IPS-20b (cell line): ENCODE data around the gene ZNF765.
"Not testable (repeated sequence)": the region's sequence is repeated elsewhere in the genome, so short reads cannot be mapped to it uniquely, and the experiment has no call there.

ENCODE experiments used
- H3K27ac ChIP-seq: one replicate; pipeline ENCODE4 v1.5.1; 2013; ENCODE audit warnings: low read length
- H3K27me3 ChIP-seq: 2 replicates; pipeline ENCODE4 v1.6.1; 2013; ENCODE audit warnings: mild to moderate bottlenecking, low read length, inconsistent platforms; ENCODE audit not compliant: insufficient read depth
- H3K36me3 ChIP-seq: 2 replicates; pipeline ENCODE4 v1.6.1; 2013; ENCODE audit warnings: low read depth, mild to moderate bottlenecking, inconsistent platforms, low read length, moderate library complexity; ENCODE audit not compliant: insufficient read depth
- H3K4me1 ChIP-seq: 2 replicates; pipeline ENCODE4 v1.6.1; 2013; ENCODE audit warnings: mild to moderate bottlenecking, control low read depth, inconsistent platforms, low read length, moderate library complexity; ENCODE audit not compliant: insufficient read depth
- H3K4me3 ChIP-seq: 2 replicates; pipeline ENCODE4 v1.5.1; 2013; ENCODE audit warnings: mild to moderate bottlenecking, low read length, inconsistent platforms
- H3K9ac ChIP-seq: 2 replicates; pipeline ENCODE4 v1.6.1; 2013; ENCODE audit warnings: low read depth, mild to moderate bottlenecking, inconsistent platforms, low read length, moderate library complexity
- H3K9me3 ChIP-seq: 2 replicates; pipeline ENCODE4 v1.6.1; 2013; ENCODE audit warnings: mild to moderate bottlenecking, low read depth, low read length, inconsistent platforms; ENCODE audit not compliant: insufficient read depth

The ZNF765 gene

GRCh38 chr19:53423680-53424079 lies 28.7 kb downstream of the ZNF765 start:
- H3K9me3 ChIP-seq, H3K27ac ChIP-seq, H3K36me3 ChIP-seq, H3K9ac ChIP-seq, H3K4me1 ChIP-seq, H3K27me3 ChIP-seq: not testable (repeated sequence)
- peak overlapping the region; percentile 56; the same call in 1 of the 2 replicates for H3K4me3 ChIP-seq

GRCh38 chr19:53424968-53425597 lies 30.1 kb downstream of the ZNF765 start:
- Histone ChIP-seq H3K4me3 (no peak overlapping the region), H3K9ac (no peak overlapping the region), H3K27ac (no peak overlapping the region), H3K36me3 (no peaks in the 10 kb centered on the region), H3K9me3 (no peaks in the 10 kb centered on the region), H3K27me3 (no peaks in the 10 kb centered on the region), H3K4me1 (peaks cover 7% of the 10 kb centered on the region; the same call in 1 of the 2 replicates)

GRCh38 chr19:53431399-53432087 lies 36.6 kb downstream of the ZNF765 start, which contains the start of gene ZNF761:
ZNF761 (plus strand) TSS chr19:53431984; CDS start chr19:53447269, 15,285 bp downstream.
- Histone ChIP-seq H3K27me3 (no peaks in the 10 kb centered on the region), H3K4me1 (0 out of 2 replicates have a peak, but pooled peaks cover 3% of the 10 kb centered on the region), H3K36me3 (peaks cover 26% of the 10 kb centered on the region), H3K4me3 (peak within 1 kb of the TSS; percentile 99), H3K9me3 (no peaks in the 10 kb centered on the region), H3K9ac (peak within 1 kb of the TSS; percentile 88), H3K27ac (peak within 1 kb of the TSS; percentile 36)

GRCh38 chr19:53432088-53432661 lies 37.2 kb downstream of the ZNF765 start:
- Histone ChIP-seq H3K9ac (peak overlapping the region; percentile 88), H3K36me3 (peaks cover 31% of the 10 kb centered on the region), H3K27me3 (no peaks in the 10 kb centered on the region), H3K9me3 (no peaks in the 10 kb centered on the region), H3K4me3 (peak overlapping the region; percentile 99), H3K4me1 (0 out of 2 replicates have a peak, but pooled peaks cover 3% of the 10 kb centered on the region), H3K27ac (no peak overlapping the region)

GRCh38 chr19:53443809-53444208 lies 48.9 kb downstream of the ZNF765 start:
- H3K9ac ChIP-seq, H3K27ac ChIP-seq, H3K4me1 ChIP-seq, H3K4me3 ChIP-seq, H3K27me3 ChIP-seq: not testable (repeated sequence)
- Histone ChIP-seq H3K36me3 (peaks cover 70% of the 10 kb centered on the region), H3K9me3 (peaks cover 19% of the 10 kb centered on the region)

- Histone ChIP-seq H3K9me3 (peaks cover 19% of the 10 kb centered on the region), H3K36me3 (peaks cover 78% of the 10 kb centered on the region)
- not testable (repeated sequence) for H3K9ac ChIP-seq, H3K27ac ChIP-seq, H3K4me3 ChIP-seq, H3K27me3 ChIP-seq, H3K4me1 ChIP-seq
Observed at GRCh38 chr19:53447196-53447595, 52.2 kb downstream of the ZNF765 start.

- Histone ChIP-seq H3K9ac (no peak overlapping the region), H3K36me3 (peaks cover 77% of the 10 kb centered on the region), H3K4me3 (no peak overlapping the region)
Observed at GRCh38 chr19:53455828-53456227, 60.9 kb downstream of the ZNF765 start.

GRCh38 chr19:53460131-53460721 lies 65.3 kb downstream of the ZNF765 start:
- H3K9ac ChIP-seq, H3K4me3 ChIP-seq, H3K4me1 ChIP-seq, H3K27me3 ChIP-seq, H3K27ac ChIP-seq: not testable (repeated sequence)
- Histone ChIP-seq H3K9me3 (peaks cover 32% of the 10 kb centered on the region), H3K36me3 (peaks cover 35% of the 10 kb centered on the region)

More at GRCh38 chr19:53455828-53456227, 60.9 kb downstream of the ZNF765 start:
- no peak overlapping the region for H3K27ac ChIP-seq
- peaks cover 56% of the 10 kb centered on the region for H3K9me3 ChIP-seq
- H3K4me1 ChIP-seq, result no peaks in the 10 kb centered on the region; the same call in 1 of the 2 replicates
- no peaks in the 10 kb centered on the region for H3K27me3 ChIP-seq

- H3K9me3 ChIP-seq, result peaks cover 15% of the 10 kb centered on the region
- no peaks in the 10 kb centered on the region for H3K27me3 ChIP-seq
- H3K9ac ChIP-seq, result no peak overlapping the region
- no peak overlapping the region for H3K27ac ChIP-seq
- H3K4me1 ChIP-seq, result peaks cover 5% of the 10 kb centered on the region; the same call in 1 of the 2 replicates
- peaks cover 18% of the 10 kb centered on the region for H3K36me3 ChIP-seq
- H3K4me3 ChIP-seq, result no peak overlapping the region
Observed at GRCh38 chr19:53461866-53462265, 66.9 kb downstream of the ZNF765 start.

GRCh38 chr19:53462861-53463260 lies 67.9 kb downstream of the ZNF765 start:
- no peak overlapping the region for H3K27ac ChIP-seq
- H3K4me1 ChIP-seq, result peaks cover 5% of the 10 kb centered on the region; the same call in 1 of the 2 replicates
- peak overlapping the region; percentile 65; the same call in 1 of the 2 replicates for H3K4me3 ChIP-seq
- peaks cover 7% of the 10 kb centered on the region for H3K9me3 ChIP-seq
- H3K36me3 ChIP-seq, result peaks cover 9% of the 10 kb centered on the region
- no peak overlapping the region for H3K9ac ChIP-seq
- no peaks in the 10 kb centered on the region for H3K27me3 ChIP-seq

- Histone ChIP-seq H3K36me3 (peaks cover 6% of the 10 kb centered on the region), H3K4me3 (peak overlapping the region; percentile 65; the same call in 1 of the 2 replicates), H3K27ac (no peak overlapping the region), H3K27me3 (no peaks in the 10 kb centered on the region), H3K4me1 (peaks cover 5% of the 10 kb centered on the region; the same call in 1 of the 2 replicates), H3K9me3 (peaks cover 2% of the 10 kb centered on the region), H3K9ac (no peak overlapping the region)
Observed at GRCh38 chr19:53463263-53463662, 68.3 kb downstream of the ZNF765 start.
